H1 (cell line): ENCODE data around the gene HOXB7.
A peak's percentile ranks its signal among the peaks of the same experiment; 100 is the strongest.

ENCODE experiments used
- BACH1 ChIP-seq: IDR thresholded peaks from 2 replicates; pipeline ENCODE4 v1.6.1; 2012; ENCODE audit warnings: low read length, improper control_type of control experiment
- EP300 ChIP-seq, 2 experiments: IDR thresholded peaks; 1 replicate in 1 of 2; 2 replicates in 1 of 2; pipeline ENCODE4 v1.6.1; 2011 to 2012; ENCODE audit warnings: low read depth in 2 of 2, low read length in 2 of 2, mild to moderate bottlenecking in 2 of 2, borderline replicate concordance in 1 of 2, inconsistent platforms in 1 of 2, moderate library complexity in 1 of 2
- EZH2 ChIP-seq: fragments of 200-600 bp; sonication (generic); IDR thresholded peaks from 2 replicates; pipeline ENCODE4 v1.7.1; 2012; ENCODE audit warnings: low read depth, mild to moderate bottlenecking, moderate library complexity, low read length, inconsistent platforms; ENCODE audit not compliant: severe bottlenecking
- JUND ChIP-seq: IDR thresholded peaks from 2 replicates; pipeline ENCODE4 v1.6.1; 2011; ENCODE audit warnings: mild to moderate bottlenecking, improper control_type of control experiment, low read length
- POLR2A ChIP-seq, 2 experiments: IDR thresholded peaks; 1 replicate in 1 of 2; 2 replicates in 1 of 2; pipeline ENCODE4 v1.6.1; 2011; ENCODE audit warnings: low read depth in 2 of 2, low read length in 2 of 2, mild to moderate bottlenecking in 2 of 2; ENCODE audit errors: control extremely low read depth in 1 of 2
- RAD21 ChIP-seq, 2 experiments: IDR thresholded peaks in 1 of 2; conservative IDR thresholded peaks in 1 of 2; 2 replicates each; pipeline ENCODE4 v1.6.1; 2011; ENCODE audit warnings: low read depth in 2 of 2, low read length in 2 of 2, improper control_type of control experiment in 1 of 2, inconsistent platforms in 1 of 2, mild to moderate bottlenecking in 1 of 2, moderate library complexity in 1 of 2
- RFX5 ChIP-seq: IDR thresholded peaks from 2 replicates; pipeline ENCODE4 v1.6.1; 2011; ENCODE audit warnings: low read depth, low read length, improper control_type of control experiment, borderline replicate concordance
- SAP30 ChIP-seq: fragments of 300-600 bp; sonication (generic); IDR thresholded peaks from 2 replicates; pipeline ENCODE4 v1.7.1; 2012; ENCODE audit warnings: low read length, moderate library complexity, mild to moderate bottlenecking, inconsistent platforms; ENCODE audit not compliant: insufficient read depth, insufficient replicate concordance
- SP1 ChIP-seq: IDR thresholded peaks from 2 replicates; pipeline ENCODE4 v1.6.1; 2011; ENCODE audit warnings: low read depth, low read length
- SP4 ChIP-seq: IDR thresholded peaks from 2 replicates; pipeline ENCODE4 v1.6.1; 2012; ENCODE audit warnings: low read length, inconsistent platforms
- YY1 ChIP-seq: IDR thresholded peaks from 2 replicates; pipeline ENCODE4 v1.6.1; 2011; ENCODE audit warnings: low read depth, mild to moderate bottlenecking, low read length
- ZNF274 ChIP-seq: IDR thresholded peaks from 2 replicates; pipeline ENCODE4 v1.7.0; 2012; ENCODE audit warnings: low read length, borderline replicate concordance; ENCODE audit errors: extremely low read depth
- TF ChIP-seq, protein P1 (sequence below): IDR thresholded peaks from 2 replicates; pipeline ENCODE4 v1.6.1; 2012; ENCODE audit warnings: low read length, inconsistent platforms
- TF ChIP-seq, protein P2 (sequence below), 3 experiments: IDR thresholded peaks; 1 replicate in 2 of 3; 2 replicates in 1 of 3; pipeline versions ENCODE4 v1.5.1 to v1.6.1; 2011; ENCODE audit warnings: low read length in 3 of 3, mild to moderate bottlenecking in 3 of 3, inconsistent platforms in 2 of 3, low read depth in 1 of 3, moderate library complexity in 1 of 3; ENCODE audit not compliant: insufficient read depth in 1 of 3; ENCODE audit errors: control extremely low read depth in 1 of 3

DNA sequence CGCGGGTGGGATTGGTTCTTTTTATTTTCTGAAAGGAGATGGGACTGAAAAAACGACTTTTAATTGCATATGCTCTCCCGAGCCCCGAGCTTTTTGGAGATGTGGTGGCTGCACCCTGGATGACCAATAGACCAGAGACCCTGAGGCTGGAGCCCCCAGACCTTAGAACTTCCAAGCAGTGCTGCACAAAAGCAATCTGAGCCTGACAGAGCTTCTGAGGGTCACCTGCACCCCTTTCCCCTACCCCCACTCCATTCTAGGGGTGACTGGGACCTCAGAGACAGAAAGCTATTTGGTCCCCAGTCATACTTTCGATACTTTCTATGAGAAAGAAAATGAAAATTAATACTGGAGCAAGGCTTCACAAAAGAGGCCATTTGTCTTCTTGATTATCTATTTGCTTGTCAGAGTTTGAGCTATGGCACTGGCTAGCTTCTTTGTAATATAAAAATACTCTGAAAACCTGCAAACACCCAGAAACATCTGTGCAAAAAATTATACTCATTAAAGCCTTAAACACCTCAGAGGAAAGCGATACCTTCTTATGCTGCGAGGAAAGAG, 36.2 kb downstream of the HOXB7 start:
- no peak for TF ChIP-seq JUND
- TF ChIP-seq YY1, result no peak
- no peak for TF ChIP-seq SP4
- TF ChIP-seq, protein P1, sequence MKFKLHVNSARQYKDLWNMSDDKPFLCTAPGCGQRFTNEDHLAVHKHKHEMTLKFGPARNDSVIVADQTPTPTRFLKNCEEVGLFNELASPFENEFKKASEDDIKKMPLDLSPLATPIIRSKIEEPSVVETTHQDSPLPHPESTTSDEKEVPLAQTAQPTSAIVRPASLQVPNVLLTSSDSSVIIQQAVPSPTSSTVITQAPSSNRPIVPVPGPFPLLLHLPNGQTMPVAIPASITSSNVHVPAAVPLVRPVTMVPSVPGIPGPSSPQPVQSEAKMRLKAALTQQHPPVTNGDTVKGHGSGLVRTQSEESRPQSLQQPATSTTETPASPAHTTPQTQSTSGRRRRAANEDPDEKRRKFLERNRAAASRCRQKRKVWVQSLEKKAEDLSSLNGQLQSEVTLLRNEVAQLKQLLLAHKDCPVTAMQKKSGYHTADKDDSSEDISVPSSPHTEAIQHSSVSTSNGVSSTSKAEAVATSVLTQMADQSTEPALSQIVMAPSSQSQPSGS, result no peak
- TF ChIP-seq ZNF274, result no peak
- TF ChIP-seq, protein P2, sequence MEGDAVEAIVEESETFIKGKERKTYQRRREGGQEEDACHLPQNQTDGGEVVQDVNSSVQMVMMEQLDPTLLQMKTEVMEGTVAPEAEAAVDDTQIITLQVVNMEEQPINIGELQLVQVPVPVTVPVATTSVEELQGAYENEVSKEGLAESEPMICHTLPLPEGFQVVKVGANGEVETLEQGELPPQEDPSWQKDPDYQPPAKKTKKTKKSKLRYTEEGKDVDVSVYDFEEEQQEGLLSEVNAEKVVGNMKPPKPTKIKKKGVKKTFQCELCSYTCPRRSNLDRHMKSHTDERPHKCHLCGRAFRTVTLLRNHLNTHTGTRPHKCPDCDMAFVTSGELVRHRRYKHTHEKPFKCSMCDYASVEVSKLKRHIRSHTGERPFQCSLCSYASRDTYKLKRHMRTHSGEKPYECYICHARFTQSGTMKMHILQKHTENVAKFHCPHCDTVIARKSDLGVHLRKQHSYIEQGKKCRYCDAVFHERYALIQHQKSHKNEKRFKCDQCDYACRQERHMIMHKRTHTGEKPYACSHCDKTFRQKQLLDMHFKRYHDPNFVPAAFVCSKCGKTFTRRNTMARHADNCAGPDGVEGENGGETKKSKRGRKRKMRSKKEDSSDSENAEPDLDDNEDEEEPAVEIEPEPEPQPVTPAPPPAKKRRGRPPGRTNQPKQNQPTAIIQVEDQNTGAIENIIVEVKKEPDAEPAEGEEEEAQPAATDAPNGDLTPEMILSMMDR (IDR thresholded peaks at IDR 0.05; ENCODE audit: control extremely low read depth in 1 of 3, insufficient read depth in 1 of 3, low read depth in 1 of 3, low read length in 3 of 3), result no peak
- TF ChIP-seq POLR2A (IDR thresholded peaks at IDR 0.05; ENCODE audit: control extremely low read depth in 1 of 2, low read depth in 2 of 2, low read length in 2 of 2), result no peak
- TF ChIP-seq RFX5, result no peak
- peak; percentile 89 for TF ChIP-seq EZH2
- TF ChIP-seq BACH1, result no peak
- TF ChIP-seq SP1, result no peak
- no peak for TF ChIP-seq SAP30
- TF ChIP-seq RAD21 (IDR thresholded peaks at IDR 0.05 in 1 of 2, conservative IDR thresholded peaks at IDR 0.05 in 1 of 2; ENCODE audit: low read depth in 2 of 2, low read length in 2 of 2), result no peak
- no peak for TF ChIP-seq EP300 (IDR thresholded peaks at IDR 0.05; ENCODE audit: borderline replicate concordance in 1 of 2, low read depth in 2 of 2, low read length in 2 of 2)
